Kidney (tissue), 14 donors: ENCODE results near the gene MAEA. TPM values are rescaled to one million over a fixed set of nuclear protein-coding genes. Genes with fewer than 3 reads are reported as not detected.
A peak's percentile ranks its signal among the peaks of the same experiment; 100 is the strongest.

Experiments
- DNase-seq, 5 donors: peaks; one replicate each; pipeline ENCODE4 v3.0.0-alpha.2; 2013 to 2020
- FAIRE-seq: peaks from 2 replicates; lab custom pipeline; 2012; peaks lifted over from hg19 to GRCh38; lab: Jason Lieb, UNC
- H3K27ac ChIP-seq, 2 donors: one replicate each; pipeline ENCODE4 v1.7.0; 2013; ENCODE audit warnings: low read depth in 2 of 2, low read length in 2 of 2, inconsistent platforms in 1 of 2
- H3K27me3 ChIP-seq: one replicate; pipeline ENCODE4 v1.7.1; 2013; ENCODE audit warnings: low read length, inconsistent platforms; ENCODE audit not compliant: control insufficient read depth, insufficient read depth
- H3K36me3 ChIP-seq, 3 donors: one replicate each; pipeline versions ENCODE4 v1.7.0 to v1.7.1; 2013; ENCODE audit warnings: low read length in 3 of 3, control low read depth in 1 of 3, inconsistent platforms in 1 of 3; ENCODE audit not compliant: insufficient read depth in 3 of 3, control insufficient read depth in 2 of 3
- H3K4me1 ChIP-seq, 3 donors: one replicate each; pipeline versions ENCODE4 v1.7.0 to v1.7.1; 2013; ENCODE audit warnings: low read length in 3 of 3, inconsistent platforms in 1 of 3, low read depth in 1 of 3; ENCODE audit not compliant: control insufficient read depth in 2 of 3, insufficient read depth in 2 of 3
- H3K4me3 ChIP-seq, 3 donors: one replicate each; pipeline versions ENCODE4 v1.7.0 to v1.8.1; 2013; ENCODE audit warnings: low read length in 3 of 3, control low read depth in 1 of 3, inconsistent platforms in 1 of 3
- H3K9ac ChIP-seq, 3 donors: one replicate each; pipeline versions ENCODE4 v1.7.0 to v1.7.1; 2013; ENCODE audit warnings: low read length in 3 of 3, control low read depth in 1 of 3, inconsistent platforms in 1 of 3
- H3K9me3 ChIP-seq, 3 donors: one replicate each; pipeline versions ENCODE4 v1.7.0 to v1.7.1; 2013; ENCODE audit warnings: low read length in 3 of 3, control low read depth in 1 of 3, inconsistent platforms in 1 of 3; ENCODE audit not compliant: control insufficient read depth in 2 of 3, insufficient read depth in 1 of 3
- intact Hi-C: fragments of 100-400 bp; cut with DNase I; formaldehyde crosslinking; loops from one replicate; pipeline ENCODE4 v1.11.1; 2022
- polyA plus RNA-seq: library from polyadenylated mRNA; stranded (reverse); fragments of 350-450 nt; fragmentation: Illumina TruSeq; extraction: RNeasy Lipid Tissue Mini Kit (QIAGEN cat#74804); gene quantifications from one replicate; pipeline ENCODE4 v1.2.3, GENCODE V29; 2014; ENCODE audit warnings: low read depth, low replicate concordance; ENCODE audit not compliant: insufficient read depth
- total RNA-seq: library from RNA; stranded (reverse); fragmentation: NEBNext Ultra II Directional; extraction: Animal tissue kit (Norgen Biotek cat#: 25700); gene quantifications from one replicate; pipeline ENCODE4 v1.2.1, GENCODE V29; 2021
- TF ChIP-seq, protein P1 (sequence below): IDR thresholded peaks from 3 replicates; pipeline ENCODE4 v1.5.1; 2012; ENCODE audit warnings: mild to moderate bottlenecking, moderate library complexity, borderline replicate concordance; ENCODE audit not compliant: insufficient read depth; ENCODE audit errors: extremely low read depth
- donor health status: control.
- donor health status: control.
- donor health status: control.
- donor health status: control.
- donor health status: control.
- donor health status: DM: yes; HTN: yes; CAD: no.
- donor health status: Normal renal cell carcinoma (clear cell type).

The MAEA gene
- total and polyA plus RNA-seq, 2 donors from 2014 or later = 65.0 to 75.2 TPM

GRCh38 chr4:1349359-1350168, 59.9 kb downstream of the MAEA start:
- Histone ChIP-seq H3K27ac (no peak overlapping the region), H3K9me3 (no peaks in the 10 kb centered on the region), H3K27me3 (no peaks in the 10 kb centered on the region), H3K4me1 (peaks cover 2 to 24% (median 11%) of the 10 kb centered on the region in 3 donors), H3K9ac (peak overlapping the region in 1 of 3 donors; percentile 34), H3K4me3 (no peak overlapping the region), H3K36me3 (peaks cover 0 to 6% (median 3%) of the 10 kb centered on the region in 3 donors)
- intact Hi-C loops = loop anchor here (10.0 kb wide), 1 partner anchor 275 kb away; no protein-coding TSS in a partner anchor
- TF ChIP-seq, protein P1, sequence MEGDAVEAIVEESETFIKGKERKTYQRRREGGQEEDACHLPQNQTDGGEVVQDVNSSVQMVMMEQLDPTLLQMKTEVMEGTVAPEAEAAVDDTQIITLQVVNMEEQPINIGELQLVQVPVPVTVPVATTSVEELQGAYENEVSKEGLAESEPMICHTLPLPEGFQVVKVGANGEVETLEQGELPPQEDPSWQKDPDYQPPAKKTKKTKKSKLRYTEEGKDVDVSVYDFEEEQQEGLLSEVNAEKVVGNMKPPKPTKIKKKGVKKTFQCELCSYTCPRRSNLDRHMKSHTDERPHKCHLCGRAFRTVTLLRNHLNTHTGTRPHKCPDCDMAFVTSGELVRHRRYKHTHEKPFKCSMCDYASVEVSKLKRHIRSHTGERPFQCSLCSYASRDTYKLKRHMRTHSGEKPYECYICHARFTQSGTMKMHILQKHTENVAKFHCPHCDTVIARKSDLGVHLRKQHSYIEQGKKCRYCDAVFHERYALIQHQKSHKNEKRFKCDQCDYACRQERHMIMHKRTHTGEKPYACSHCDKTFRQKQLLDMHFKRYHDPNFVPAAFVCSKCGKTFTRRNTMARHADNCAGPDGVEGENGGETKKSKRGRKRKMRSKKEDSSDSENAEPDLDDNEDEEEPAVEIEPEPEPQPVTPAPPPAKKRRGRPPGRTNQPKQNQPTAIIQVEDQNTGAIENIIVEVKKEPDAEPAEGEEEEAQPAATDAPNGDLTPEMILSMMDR = no peak
- DNase-seq = peak in 2 of 5 donors; percentile 40 to 74
- no peak for FAIRE-seq

DNA sequence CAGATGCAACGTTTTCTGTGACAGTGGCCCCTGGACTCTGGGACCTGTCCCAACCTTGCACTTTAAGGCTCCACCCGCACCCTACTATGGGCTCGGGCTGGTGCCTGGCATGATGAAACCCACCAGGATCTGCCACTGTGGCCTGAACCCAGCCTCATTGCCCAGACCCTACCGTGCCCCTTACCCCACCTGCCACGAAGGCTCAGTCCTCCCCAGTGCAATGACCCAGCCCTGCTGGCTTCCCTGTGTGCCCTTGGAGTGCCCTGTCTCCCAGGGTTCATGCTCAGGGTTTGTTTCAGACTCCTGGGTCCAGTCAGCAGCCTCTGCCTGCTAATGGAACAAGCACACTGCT, 60.5 kb downstream of the MAEA start:
- Histone ChIP-seq H3K27me3 (no peaks in the 10 kb centered on the region), H3K9ac (no peak overlapping the region), H3K4me1 (peaks cover 2 to 24% (median 11%) of the 10 kb centered on the region in 3 donors), H3K27ac (no peak overlapping the region), H3K4me3 (no peak overlapping the region), H3K36me3 (peaks cover 0 to 6% (median 3%) of the 10 kb centered on the region in 3 donors), H3K9me3 (no peaks in the 10 kb centered on the region)
- DNase-seq = peak in 1 of 5 donors; percentile 59
- FAIRE-seq = no peak
- TF ChIP-seq, protein P1 = no peak
- intact Hi-C loops = loop anchor here (10.0 kb wide), 1 partner anchor 275 kb away; no protein-coding TSS in a partner anchor

DNA sequence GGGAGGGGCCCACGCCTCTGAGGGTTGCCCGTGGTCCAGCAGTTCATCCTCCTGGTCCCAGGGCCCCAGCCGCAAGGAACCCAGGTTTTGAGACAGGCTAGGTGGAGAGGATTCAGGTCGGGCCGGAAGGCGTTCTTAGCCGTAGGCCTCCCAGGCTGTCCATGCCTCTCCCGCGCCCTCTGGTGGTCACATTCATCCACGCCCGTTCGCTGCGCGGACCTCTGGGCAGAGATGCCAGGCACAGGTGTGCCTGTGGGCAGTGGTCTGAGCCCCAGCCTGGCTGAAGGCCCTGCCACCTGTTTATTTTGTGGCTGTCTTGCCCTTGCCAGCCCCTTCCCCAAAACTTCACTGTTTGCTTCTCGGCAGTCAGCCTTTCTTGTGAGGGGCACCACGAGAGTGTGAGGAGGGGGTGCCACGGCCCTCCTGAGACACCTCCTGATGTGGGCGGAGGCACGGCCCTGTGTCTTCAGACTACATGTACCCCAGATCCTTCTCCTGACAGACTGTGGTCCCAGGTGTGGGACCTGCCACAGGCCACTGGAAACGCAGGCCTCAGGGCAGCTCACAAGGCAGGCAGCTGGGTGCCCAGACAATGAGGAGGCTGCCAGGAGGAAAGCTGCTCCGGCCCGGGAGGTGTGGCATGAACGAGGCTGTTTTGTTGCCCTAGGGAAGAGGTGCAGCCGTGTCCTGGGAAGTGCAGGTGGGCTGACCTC, 62.3 kb downstream of the MAEA start:
- Histone ChIP-seq H3K4me3 (no peak overlapping the region), H3K9ac (peak overlapping the region in 1 of 3 donors; percentile 46), H3K27me3 (no peaks in the 10 kb centered on the region), H3K9me3 (no peaks in the 10 kb centered on the region), H3K36me3 (peaks cover 0 to 11% (median 3%) of the 10 kb centered on the region in 3 donors), H3K27ac (no peak overlapping the region), H3K4me1 (peaks cover 2 to 21% (median 11%) of the 10 kb centered on the region in 3 donors)
- DNase-seq = peak; percentile 86 to 92 (median 87)
- no peak for FAIRE-seq
- TF ChIP-seq, protein P1 = peak; percentile 93
- intact Hi-C loops = loop anchor here (10.0 kb wide), 1 partner anchor 273 kb away; no protein-coding TSS in a partner anchor
